ENCODE data around the gene IQSEC3.

- no peak for TF ChIP-seq POLR2A (IDR thresholded peaks at IDR 0.05; ENCODE audit: low read length)
- no peak for TF ChIP-seq GATA1 (IDR thresholded peaks at IDR 0.05; ENCODE audit: low read depth, low read length)
Observed at GRCh38 chr12:120951-121350, 54.4 kb downstream of the IQSEC3 start.

Data from erythroblast (primary cell).